Vagina (tissue), 2 donors: ENCODE measurements around the gene FGD2. TPM values are rescaled to one million over a fixed set of nuclear protein-coding genes. Genes with fewer than 3 reads are reported as not detected.

Experiments used
- DNase-seq, 2 donors: peaks; one replicate each; pipeline ENCODE4 v3.0.0-alpha.2; 2017; ENCODE audit errors: extremely low spot score in 2 of 2
- H3K27ac ChIP-seq: fragments of 200-600 bp; sonication (generic); one replicate; pipeline ENCODE4 v1.5.1; 2019
- H3K27me3 ChIP-seq: fragments of 200-600 bp; sonication (generic); one replicate; pipeline ENCODE4 v1.5.1; 2019
- H3K36me3 ChIP-seq, 2 donors: fragments of 200-600 bp; sonication (generic); one replicate each; pipeline ENCODE4 v1.5.1; 2017 to 2019
- H3K4me1 ChIP-seq: fragments of 200-600 bp; sonication (generic); one replicate; pipeline ENCODE4 v1.5.1; 2019
- H3K4me3 ChIP-seq, 2 donors: fragments of 200-600 bp; sonication (generic); 1 replicate in 1 of 2; 2 replicates in 1 of 2; pipeline ENCODE4 v1.5.1; 2016 to 2019
- H3K9me3 ChIP-seq: fragments of 200-600 bp; sonication (generic); one replicate; pipeline ENCODE4 v1.5.1; 2019
- CTCF ChIP-seq, 3 experiments: fragments of 450-650 bp in 2 of 3; fragments of 200-600 bp in 1 of 3; sonication (generic) in 1 of 3; IDR thresholded peaks; one replicate each; pipeline ENCODE4 v1.5.1; 2017 to 2019; ENCODE audit warnings: antibody characterized with exemption in 3 of 3, mild to moderate bottlenecking in 2 of 3, moderate library complexity in 2 of 3
- POLR2A ChIP-seq, 2 donors: fragments of 450-650 bp; IDR thresholded peaks; one replicate each; pipeline ENCODE4 v1.6.1; 2017; ENCODE audit warnings: antibody characterized with exemption in 2 of 2, mild to moderate bottlenecking in 2 of 2, moderate library complexity in 2 of 2
- POLR2AphosphoS5 ChIP-seq, 2 donors: sonication (generic); formaldehyde crosslinking; IDR thresholded peaks; one replicate each; pipeline ENCODE4 v1.9.0; 2017; ENCODE audit warnings: antibody characterized with exemption in 2 of 2, mild to moderate bottlenecking in 2 of 2, low read depth in 1 of 2; ENCODE audit not compliant: insufficient read depth in 1 of 2
- intact Hi-C: fragments of 100-400 bp; cut with DNase I; formaldehyde crosslinking; loops from one replicate; pipeline ENCODE4 v1.15.1; 2023
- total RNA-seq: library from RNA; depleted of rRNA; stranded (reverse); fragments of >200 nt; gene quantifications from one replicate; pipeline ENCODE4 v1.2.3, GENCODE V29; 2016

Gene FGD2
- total RNA-seq, 1 donor from 2014 or later: 20.4 TPM

- H3K27me3 ChIP-seq: no peaks in the 10 kb centered on the region
- intact Hi-C loops: no loop called here
- no peak for DNase-seq
- H3K4me1 ChIP-seq: peaks cover 37% of the 10 kb centered on the region
- no peaks in the 10 kb centered on the region for H3K36me3 ChIP-seq
- peak overlapping the region; percentile 15 for H3K27ac ChIP-seq
- TF ChIP-seq POLR2AphosphoS5 (IDR thresholded peaks at IDR 0.05; ENCODE audit: insufficient read depth in 1 of 2, low read depth in 1 of 2) (no peak), POLR2A (IDR thresholded peaks at IDR 0.05) (no peak), CTCF (IDR thresholded peaks at IDR 0.05) (no peak)
- no peaks in the 10 kb centered on the region for H3K9me3 ChIP-seq
- no peak overlapping the region for H3K4me3 ChIP-seq
Measured at GRCh38 chr6:37048403-37048850, 43.0 kb downstream of the FGD2 start.

GRCh38 chr6:37048851-37049757 is 43.6 kb downstream of the FGD2 start:
- Histone ChIP-seq H3K27ac (peak overlapping the region; percentile 77), H3K9me3 (no peaks in the 10 kb centered on the region), H3K27me3 (no peaks in the 10 kb centered on the region), H3K4me3 (no peak overlapping the region), H3K4me1 (peaks cover 37% of the 10 kb centered on the region), H3K36me3 (no peaks in the 10 kb centered on the region)
- DNase-seq: no peak
- intact Hi-C loops: no loop called here
- TF ChIP-seq POLR2AphosphoS5 (IDR thresholded peaks at IDR 0.05; ENCODE audit: insufficient read depth in 1 of 2, low read depth in 1 of 2): peak in 1 of 2 donors; percentile 17
- TF ChIP-seq CTCF (IDR thresholded peaks at IDR 0.05): no peak

- peak overlapping the region; percentile 77 for H3K27ac ChIP-seq
Measured at GRCh38 chr6:37049758-37050044, 44.2 kb downstream of the FGD2 start.

GRCh38 chr6:37050045-37050853 is 44.8 kb downstream of the FGD2 start:
- no peaks in the 10 kb centered on the region for H3K9me3 ChIP-seq
- TF ChIP-seq POLR2A (IDR thresholded peaks at IDR 0.05): no peak
- TF ChIP-seq POLR2AphosphoS5 (IDR thresholded peaks at IDR 0.05; ENCODE audit: insufficient read depth in 1 of 2, low read depth in 1 of 2): no peak
- no peak overlapping the region for H3K4me3 ChIP-seq
- H3K36me3 ChIP-seq: no peaks in the 10 kb centered on the region
- H3K27me3 ChIP-seq: no peaks in the 10 kb centered on the region
- peaks cover 37% of the 10 kb centered on the region for H3K4me1 ChIP-seq
- no peak for DNase-seq
- peak overlapping the region; percentile 77 for H3K27ac ChIP-seq
- intact Hi-C loops: loop anchor here (2.0 kb wide), 1 partner anchor 121 kb away; the partner anchor contains the start of gene PIM1

More at GRCh38 chr6:37049758-37050044, 44.2 kb downstream of the FGD2 start:
- H3K4me1 ChIP-seq: peaks cover 37% of the 10 kb centered on the region
- no peak for TF ChIP-seq POLR2AphosphoS5 (IDR thresholded peaks at IDR 0.05; ENCODE audit: insufficient read depth in 1 of 2, low read depth in 1 of 2)
- no peak for TF ChIP-seq CTCF (IDR thresholded peaks at IDR 0.05)
- TF ChIP-seq POLR2A (IDR thresholded peaks at IDR 0.05): no peak
- no peaks in the 10 kb centered on the region for H3K27me3 ChIP-seq
- H3K4me3 ChIP-seq: no peak overlapping the region
- no peak for DNase-seq
- H3K9me3 ChIP-seq: no peaks in the 10 kb centered on the region
- intact Hi-C loops: loop anchor here (2.0 kb wide), 1 partner anchor 121 kb away; the partner anchor contains the start of gene PIM1
- no peaks in the 10 kb centered on the region for H3K36me3 ChIP-seq

GRCh38 chr6:37050854-37051137 is 45.3 kb downstream of the FGD2 start:
- Histone ChIP-seq H3K4me1 (peaks cover 37% of the 10 kb centered on the region), H3K9me3 (no peaks in the 10 kb centered on the region), H3K27ac (no peak overlapping the region), H3K27me3 (no peaks in the 10 kb centered on the region), H3K36me3 (no peaks in the 10 kb centered on the region), H3K4me3 (no peak overlapping the region)
- no peak for DNase-seq
- no peak for TF ChIP-seq POLR2A (IDR thresholded peaks at IDR 0.05)
- no peak for TF ChIP-seq POLR2AphosphoS5 (IDR thresholded peaks at IDR 0.05; ENCODE audit: insufficient read depth in 1 of 2, low read depth in 1 of 2)
- TF ChIP-seq CTCF (IDR thresholded peaks at IDR 0.05): no peak
- intact Hi-C loops: loop anchor here (2.0 kb wide), 1 partner anchor 120 kb away; the partner anchor contains the start of gene PIM1
